Neural crest cell (in vitro differentiated cells): ENCODE measurements around the gene BMP7. TPM values are rescaled to one million over a fixed set of nuclear protein-coding genes. Genes with fewer than 3 reads are reported as not detected.

Experiments
- DNase-seq: peaks from one replicate; pipeline ENCODE4 v3.0.0; 2021; ENCODE audit warnings: low read depth, mixed read lengths, low spot score
- H3K27ac Mint-ChIP-seq: one replicate; pipeline ENCODE4 v1.8.0; 2021; ENCODE audit warnings: mild to moderate bottlenecking, mixed read lengths; ENCODE audit not compliant: unreplicated experiment
- H3K27me3 Mint-ChIP-seq: 2 replicates; pipeline ENCODE4 v1.8.0; 2021; ENCODE audit warnings: low read depth, mild to moderate bottlenecking, mixed read lengths
- H3K36me3 Mint-ChIP-seq: 2 replicates; pipeline ENCODE4 v1.8.0; 2021; ENCODE audit warnings: low read depth, mild to moderate bottlenecking, mixed read lengths
- H3K4me1 Mint-ChIP-seq: 2 replicates; pipeline ENCODE4 v1.8.0; 2021; ENCODE audit warnings: mixed read lengths
- H3K4me3 Mint-ChIP-seq: one replicate; pipeline ENCODE4 v1.8.0; 2021; ENCODE audit warnings: mild to moderate bottlenecking, mixed read lengths
- H3K9me3 Mint-ChIP-seq: 2 replicates; pipeline ENCODE4 v1.8.0; 2021; ENCODE audit warnings: mixed read lengths
- CTCF ChIP-seq: fragments of 200-600 bp; sonication (generic); conservative IDR thresholded peaks from 2 replicates; pipeline ENCODE4 v1.5.0; 2021; ENCODE audit warnings: antibody characterized with exemption, mild to moderate bottlenecking
- total RNA-seq: library from RNA; stranded (reverse); gene quantifications from 2 replicates; pipeline ENCODE4 v1.2.1, GENCODE V29; 2021

BMP7 gene
- total RNA-seq, 1 donor from 2014 or later: 13.8 TPM

- H3K36me3 Mint-ChIP-seq: no peaks in the 10 kb centered on the region
Observed at GRCh38 chr20:57274846-57275245, 8.4 kb upstream of the BMP7 start.

GRCh38 chr20:57274299-57274698 is 7.9 kb upstream of the BMP7 start:
- Mint-ChIP-seq H3K9me3 (no peaks in the 10 kb centered on the region), H3K36me3 (no peaks in the 10 kb centered on the region), H3K4me1 (peaks cover 39% of the 10 kb centered on the region), H3K27ac (no peak overlapping the region), H3K4me3 (no peak overlapping the region), H3K27me3 (peaks cover 13% of the 10 kb centered on the region)
- DNase-seq: no peak
- TF ChIP-seq CTCF: no peak

More at GRCh38 chr20:57274846-57275245, 8.4 kb upstream of the BMP7 start:
- Mint-ChIP-seq H3K4me3 (no peak overlapping the region), H3K4me1 (peaks cover 41% of the 10 kb centered on the region), H3K27me3 (peaks cover 8% of the 10 kb centered on the region), H3K27ac (no peak overlapping the region), H3K9me3 (no peaks in the 10 kb centered on the region)
- DNase-seq: no peak
- no peak for TF ChIP-seq CTCF

DNA sequence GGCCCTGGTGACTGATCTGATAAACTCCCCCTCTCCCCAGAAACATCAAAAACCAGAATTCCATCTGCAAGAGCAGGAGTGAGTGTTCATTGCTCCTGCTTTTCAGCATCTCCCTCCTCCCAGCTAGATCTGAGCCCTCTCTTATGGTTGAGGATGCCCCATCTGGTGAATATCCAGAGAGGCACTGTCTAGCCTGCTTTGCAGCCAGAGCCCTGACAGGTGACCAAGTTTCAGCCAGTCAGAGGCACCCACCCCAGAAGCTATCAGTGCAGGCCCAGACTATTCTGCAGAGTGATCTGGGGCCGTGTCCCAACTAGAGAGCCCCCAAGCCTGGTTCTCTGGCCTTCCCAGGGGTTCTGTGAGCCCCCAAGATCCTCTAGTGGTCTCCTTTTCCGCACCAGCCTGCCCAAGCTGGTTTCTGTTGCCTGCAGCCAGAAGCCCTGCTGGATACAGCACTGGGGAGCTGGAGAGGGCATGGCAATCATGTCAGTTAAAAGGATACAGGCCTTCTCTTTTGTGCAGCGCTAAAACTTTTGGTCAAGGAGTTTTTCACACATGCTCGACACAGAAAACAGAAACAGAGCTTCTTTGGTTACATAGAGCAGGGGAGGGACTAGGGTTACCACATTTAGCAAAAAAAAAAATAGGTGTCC is 6.6 kb upstream of the BMP7 start:
- H3K4me1 Mint-ChIP-seq: peaks cover 39% of the 10 kb centered on the region
- H3K4me3 Mint-ChIP-seq: no peak overlapping the region
- DNase-seq: no peak
- peak overlapping the region; percentile 76 for H3K27ac Mint-ChIP-seq
- TF ChIP-seq CTCF: no peak
- no peaks in the 10 kb centered on the region for H3K36me3 Mint-ChIP-seq
- H3K9me3 Mint-ChIP-seq: no peaks in the 10 kb centered on the region
- H3K27me3 Mint-ChIP-seq: peaks cover 26% of the 10 kb centered on the region

- TF ChIP-seq CTCF: peak; percentile 34
- no peaks in the 10 kb centered on the region for H3K36me3 Mint-ChIP-seq
- peaks cover 45% of the 10 kb centered on the region for H3K27me3 Mint-ChIP-seq
- no peaks in the 10 kb centered on the region for H3K9me3 Mint-ChIP-seq
- H3K27ac Mint-ChIP-seq: no peak overlapping the region
- peak overlapping the region; percentile 36 for H3K4me3 Mint-ChIP-seq
- DNase-seq: no peak
- peaks cover 37% of the 10 kb centered on the region for H3K4me1 Mint-ChIP-seq
Observed at GRCh38 chr20:57270204-57270984, 4.0 kb upstream of the BMP7 start.

DNA sequence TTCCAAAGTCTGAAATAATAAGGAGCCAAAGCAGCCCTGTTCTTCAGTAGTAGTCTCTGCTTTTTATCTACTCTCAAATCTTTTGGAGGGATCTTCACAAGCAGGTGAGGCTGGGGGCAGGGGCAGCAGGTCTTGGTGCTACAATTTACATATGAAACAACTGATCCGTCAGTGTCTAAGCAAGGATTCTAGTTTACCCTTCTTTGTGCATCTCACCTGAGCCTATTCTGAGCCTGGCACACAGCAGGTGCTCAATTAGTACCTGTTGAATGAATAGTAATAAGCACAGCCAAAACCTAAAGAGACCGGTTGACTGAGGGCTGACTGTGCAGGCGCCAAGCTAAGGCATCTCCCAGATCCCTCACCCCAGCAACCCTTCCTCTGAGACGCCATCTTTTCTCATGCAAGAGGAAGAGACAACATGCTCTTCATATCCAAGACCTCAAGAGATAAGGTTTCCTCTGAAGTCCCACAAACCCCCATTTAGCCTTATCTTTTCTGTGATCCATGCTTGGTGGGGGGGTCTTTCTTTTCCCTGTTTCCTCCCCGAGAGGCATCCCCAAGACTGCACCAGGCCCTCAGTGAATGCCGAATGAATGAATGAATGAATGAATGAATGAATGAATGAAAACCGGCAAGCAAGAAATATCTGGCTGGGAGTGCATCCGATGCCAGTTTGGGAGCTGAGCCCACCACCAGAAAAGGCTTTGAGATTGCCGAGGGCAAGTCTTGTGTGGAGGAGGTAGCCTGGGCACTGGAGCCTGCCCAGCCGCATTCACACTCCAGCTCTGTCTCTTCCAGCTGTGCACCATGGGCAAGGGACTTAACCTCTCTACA is 2.9 kb upstream of the BMP7 start:
- TF ChIP-seq CTCF: no peak
- H3K36me3 Mint-ChIP-seq: no peaks in the 10 kb centered on the region
- peak overlapping the region; percentile 44 for H3K4me3 Mint-ChIP-seq
- no peaks in the 10 kb centered on the region for H3K9me3 Mint-ChIP-seq
- peaks cover 56% of the 10 kb centered on the region for H3K27me3 Mint-ChIP-seq
- no peak overlapping the region for H3K27ac Mint-ChIP-seq
- DNase-seq: no peak
- peaks cover 32% of the 10 kb centered on the region for H3K4me1 Mint-ChIP-seq
